ENCODE results near the gene ADAT2. TPM values are rescaled to one million over a fixed set of nuclear protein-coding genes. Genes with fewer than 3 reads are reported as not detected.

The ADAT2 gene
- total and polyA plus RNA-seq, 2 of the 8 experiments (the other 6 are each of a cell fraction or from before 2014, with no cell fraction given): 4.3 to 11.8 TPM

GRCh38 chr6:143419526-143419925, 31.0 kb downstream of the ADAT2 start:
- Histone ChIP-seq H3K9me3 (ENCODE audit: insufficient read depth in 2 of 2, low read depth in 1 of 2, low read length in 1 of 2) (no peaks in the 10 kb centered on the region), H3K4me1 (replicated peaks in 1 of 4; ENCODE audit: control insufficient read depth in 3 of 4, insufficient read depth in 4 of 4, low read length in 3 of 4) (no peaks in the 10 kb centered on the region), H2BK12ac (ENCODE audit: low read depth, low read length) (no peak overlapping the region), H3K79me2 (ENCODE audit: control insufficient read depth in 1 of 2, insufficient read depth in 2 of 2, low read length in 2 of 2) (no peaks in the 10 kb centered on the region), H4K20me1 (replicated peaks in 1 of 2; ENCODE audit: control insufficient read depth in 1 of 2, insufficient read depth in 2 of 2, low read length in 2 of 2) (no peaks in the 10 kb centered on the region), H3K23me2 (ENCODE audit: low read depth, low read length) (no peaks in the 10 kb centered on the region), H3K4ac (replicated peaks; ENCODE audit: insufficient read length, low read depth, low read length) (no peak overlapping the region), H3K27ac (ENCODE audit: low read depth, low read length) (no peak overlapping the region), H3K23ac (ENCODE audit: insufficient read length) (no peak overlapping the region), H2BK15ac (ENCODE audit: low read length) (no peak overlapping the region), H2AFZ (ENCODE audit: low read length) (no peak overlapping the region), H3K18ac (ENCODE audit: extremely low read depth, low read length) (no peak overlapping the region), H3K14ac (ENCODE audit: insufficient read length) (no peak overlapping the region), H3K4me2 (ENCODE audit: insufficient read depth in 1 of 2, low read depth in 2 of 2, low read length in 2 of 2) (no peak overlapping the region), H2BK5ac (ENCODE audit: low read depth, low read length) (no peak overlapping the region), H2AK5ac (ENCODE audit: low read depth, low read length) (no peak overlapping the region), H3K4me3 (ENCODE audit: extremely low read depth in 1 of 4, insufficient read depth in 2 of 4, low read depth in 3 of 4, low read length in 4 of 4) (no peak overlapping the region), H2BK120ac (replicated peaks; ENCODE audit: low read depth, low read length) (no peak overlapping the region), H3K56ac (replicated peaks; ENCODE audit: insufficient read length, low read depth, low read length) (no peak overlapping the region), H4K8ac (ENCODE audit: extremely low read depth, insufficient read depth, low read length) (no peak overlapping the region), H4K5ac (ENCODE audit: insufficient read length, low read depth, low read length) (no peak overlapping the region), H4K91ac (replicated peaks; ENCODE audit: insufficient read length, low read length) (no peak overlapping the region), H3K9ac (replicated peaks in 1 of 4; ENCODE audit: extremely low read depth in 1 of 4, low read depth in 3 of 4, low read length in 3 of 4) (no peak overlapping the region), H3K79me1 (ENCODE audit: low read depth, low read length) (no peaks in the 10 kb centered on the region), H3K36me3 (ENCODE audit: control insufficient read depth in 2 of 4, insufficient read depth in 4 of 4, low read length in 3 of 4) (no peaks in the 10 kb centered on the region), H3K27me3 (replicated peaks in 1 of 4; ENCODE audit: control insufficient read depth in 3 of 4, extremely low read depth in 1 of 4, insufficient read depth in 3 of 4, low read length in 3 of 4) (no peaks in the 10 kb centered on the region), H2BK20ac (ENCODE audit: low read length) (no peak overlapping the region)
- FAIRE-seq (no peak), DNase-seq (ENCODE audit: low read depth in 1 of 2, low spot score in 2 of 2) (no peak)
- TF ChIP-seq POU5F1 (IDR thresholded peaks at IDR 0.05; ENCODE audit: low read depth, low read length) (no peak), MAFK (IDR thresholded peaks at IDR 0.05; ENCODE audit: low read depth, low read length) (no peak), GTF2F1 (IDR thresholded peaks at IDR 0.05; ENCODE audit: borderline replicate concordance, low read depth, low read length) (no peak), ATF3 (IDR thresholded peaks at IDR 0.05; ENCODE audit: insufficient read depth, low read depth, low read length) (no peak), RFX5 (IDR thresholded peaks at IDR 0.05; ENCODE audit: borderline replicate concordance, low read depth, low read length) (no peak), EGR1 (IDR thresholded peaks at IDR 0.05; ENCODE audit: borderline replicate concordance, low read depth, low read length) (no peak), KDM5A (IDR thresholded peaks at IDR 0.05; ENCODE audit: low read length) (no peak), TCF12 (IDR thresholded peaks at IDR 0.05; ENCODE audit: low read depth, low read length) (no peak), CEBPB (IDR thresholded peaks at IDR 0.05; ENCODE audit: low read depth, low read length) (no peak), GABPA (IDR thresholded peaks at IDR 0.05; ENCODE audit: borderline replicate concordance, insufficient read depth, low read length) (no peak), SIX5 (IDR thresholded peaks at IDR 0.05; ENCODE audit: low read depth, low read length) (no peak)
- WGBS, 2 experiments (ENCODE audit: extremely low coverage in 1 of 2, insufficient coverage in 1 of 2, insufficient read length in 1 of 2, insufficient replicate concordance in 2 of 2, low coverage in 1 of 2, low lambda C conversion rate in 2 of 2, missing lambda C conversion rate in 1 of 2): 93 to 100% methylated on average over 1 to 6 of the region's 6 CpGs
- POLR2A ChIA-PET (ENCODE audit: partially characterized antibody): interaction anchor here (1.0 kb wide), 1 partner anchor 19 kb away, joined by 3 read pairs; no protein-coding TSS in a partner anchor
- CTCF ChIA-PET (ENCODE audit: partially characterized antibody): interaction anchor here (1.0 to 1.3 kb wide), 3 partner anchors 186 to 945 kb away, joined by 3 to 4 read pairs (median 3); no protein-coding TSS in a partner anchor
